PC-3 (cell line): ENCODE results near the gene PDS5B. TPM values are rescaled to one million over a fixed set of nuclear protein-coding genes. Genes with fewer than 3 reads are reported as not detected.

Source experiments
- ATAC-seq: fragments of 200-7000 bp; cut with Tn5 transposase; 2 replicates; pipeline ENCODE4 v1.9.1; 2020; ENCODE audit warnings: mild to moderate bottlenecking, moderate library complexity
- BruUV-seq: library from RNA; stranded (reverse); fragments of 400-500 nt; replicated peaks from 2 replicates; lab custom pipeline; 2021; lab: Mats Ljungman, UMichigan
- CTCF ChIA-PET: fragments of 300-600 bp; sonication (Branson Sonifier 250); formaldehyde crosslinking; loops from one replicate; lab custom pipeline; 2022; ENCODE audit warnings: antibody characterized with exemption; lab: Charles Lee
- POLR2A ChIA-PET: fragments of 300-600 bp; sonication (Branson Sonifier 250); formaldehyde crosslinking; loops from one replicate; lab custom pipeline; 2022; ENCODE audit warnings: antibody characterized with exemption; ENCODE audit not compliant: unreplicated experiment; lab: Charles Lee
- DNase-seq: peaks from one replicate; pipeline ENCODE4 v3.0.0-alpha.2; 2015
- H2AFZ ChIP-seq: fragments of 300-600 bp; sonication (generic); 2 replicates; pipeline ENCODE4 v1.6.0; 2016; ENCODE audit warnings: antibody characterized with exemption, low read length
- H3F3A ChIP-seq: fragments of 300-600 bp; sonication (generic); one replicate; pipeline ENCODE4 v1.6.0; 2017; ENCODE audit warnings: antibody characterized with exemption, low read length, control low read depth, mild to moderate bottlenecking; ENCODE audit not compliant: unreplicated experiment
- H3K27ac ChIP-seq: fragments of 300-600 bp; sonication (generic); 2 replicates; pipeline ENCODE4 v1.5.1; 2016; ENCODE audit warnings: mild to moderate bottlenecking, low read length
- H3K27me3 ChIP-seq: fragments of 300-600 bp; sonication (generic); 2 replicates; pipeline ENCODE4 v1.6.1; 2016; ENCODE audit warnings: low read length, mixed read lengths
- H3K36me3 ChIP-seq: fragments of 300-600 bp; sonication (generic); 2 replicates; pipeline ENCODE4 v1.6.1; 2016; ENCODE audit warnings: low read depth, mixed run types, low read length, mixed read lengths
- H3K4me1 ChIP-seq: fragments of 300-600 bp; sonication (generic); 2 replicates; pipeline ENCODE4 v1.5.1; 2016; ENCODE audit warnings: low read length; ENCODE audit not compliant: insufficient read depth
- H3K4me2 ChIP-seq: fragments of 300-600 bp; sonication (generic); 2 replicates; pipeline ENCODE4 v1.6.0; 2016; ENCODE audit warnings: low read length
- H3K4me3 ChIP-seq: fragments of 300-600 bp; sonication (generic); 2 replicates; pipeline ENCODE4 v1.5.1; 2016; ENCODE audit warnings: mild to moderate bottlenecking, low read length, mixed read lengths
- H3K79me2 ChIP-seq: fragments of 300-600 bp; sonication (generic); 2 replicates; pipeline ENCODE4 v1.6.1; 2017; ENCODE audit warnings: low read length, mixed read lengths
- H3K9ac ChIP-seq: fragments of 300-600 bp; sonication (generic); 2 replicates; pipeline ENCODE4 v1.6.0; 2016; ENCODE audit warnings: mild to moderate bottlenecking, low read length
- H3K9me2 ChIP-seq: fragments of 300-600 bp; sonication (generic); replicated peaks from 2 replicates; pipeline ENCODE4 v1.6.1; 2016; ENCODE audit warnings: mixed run types, low read length, mixed read lengths
- H3K9me3 ChIP-seq: fragments of 300-600 bp; sonication (generic); 2 replicates; pipeline ENCODE4 v1.6.1; 2016; ENCODE audit warnings: low read length, mixed read lengths
- H4K20me1 ChIP-seq: fragments of 300-600 bp; sonication (generic); 2 replicates; pipeline ENCODE4 v1.6.1; 2016; ENCODE audit warnings: low read length, mixed read lengths
- EZH2 ChIP-seq: fragments of 300-600 bp; sonication (generic); IDR thresholded peaks from one replicate; pipeline ENCODE4 v1.6.1; 2017; ENCODE audit warnings: antibody characterized with exemption, mild to moderate bottlenecking, low read length; ENCODE audit not compliant: unreplicated experiment
- EZH2phosphoT487 ChIP-seq: fragments of 300-600 bp; sonication (generic); IDR thresholded peaks from 2 replicates; pipeline ENCODE4 v1.6.1; 2018; ENCODE audit warnings: mild to moderate bottlenecking, antibody characterized with exemption, low read length, borderline replicate concordance
- intact Hi-C: fragments of 100-400 bp; cut with micrococcal nuclease; formaldehyde crosslinking; loops from 2 replicates; pipeline ENCODE4 v1.9.0; 2023
- total RNA-seq: library from RNA; depleted of rRNA; stranded (reverse); fragments of >200 nt; gene quantifications from 2 replicates; pipeline ENCODE4 v1.2.3, GENCODE V29; 2014
- TF ChIP-seq, protein P1 (sequence below): fragments of 300-600 bp; sonication (generic); conservative IDR thresholded peaks from 2 replicates; pipeline ENCODE4 v1.5.1; 2017; ENCODE audit warnings: antibody characterized with exemption, low read depth, mild to moderate bottlenecking, low read length

Gene PDS5B
- total RNA-seq, 1 experiment from 2014 or later: 20.3 TPM

DNA sequence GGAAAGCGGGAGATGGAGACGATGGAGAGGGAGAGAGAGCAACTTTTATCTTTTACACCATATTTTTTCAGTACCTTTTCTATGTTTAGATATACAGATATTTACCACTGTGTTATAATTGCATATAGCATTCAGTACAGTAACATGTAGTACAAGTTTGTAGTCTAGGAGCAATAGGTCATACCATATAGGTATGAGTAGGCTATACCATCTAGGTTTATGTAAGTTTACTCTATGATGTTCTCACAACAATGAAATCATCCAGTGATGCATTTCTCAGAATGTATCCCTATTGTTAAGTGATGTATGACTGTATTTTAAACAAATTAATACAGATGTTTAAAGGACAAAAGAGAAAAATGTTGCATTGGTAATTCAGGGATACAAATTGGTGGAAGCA is 136.1 kb downstream of the PDS5B start:
- H3K4me3 ChIP-seq: no peak overlapping the region
- intact Hi-C loops: no loop called here
- no peaks in the 10 kb centered on the region for H3K27me3 ChIP-seq
- H2AFZ ChIP-seq: no peak overlapping the region
- H3K9me3 ChIP-seq: no peaks in the 10 kb centered on the region
- no TSS peak for BruUV-seq
- no peaks in the 10 kb centered on the region for H3K4me1 ChIP-seq
- H3F3A ChIP-seq: no peaks in the 10 kb centered on the region
- no peaks in the 10 kb centered on the region for H3K79me2 ChIP-seq
- DNase-seq (no peak), ATAC-seq (no peak)
- no peak overlapping the region for H3K9ac ChIP-seq
- ChIA-PET CTCF (no interaction called here), POLR2A (no interaction called here)
- H3K9me2 ChIP-seq: no peaks in the 10 kb centered on the region
- H3K4me2 ChIP-seq: no peak overlapping the region
- no peaks in the 10 kb centered on the region for H4K20me1 ChIP-seq
- H3K36me3 ChIP-seq: no peaks in the 10 kb centered on the region
- TF ChIP-seq, protein P1, sequence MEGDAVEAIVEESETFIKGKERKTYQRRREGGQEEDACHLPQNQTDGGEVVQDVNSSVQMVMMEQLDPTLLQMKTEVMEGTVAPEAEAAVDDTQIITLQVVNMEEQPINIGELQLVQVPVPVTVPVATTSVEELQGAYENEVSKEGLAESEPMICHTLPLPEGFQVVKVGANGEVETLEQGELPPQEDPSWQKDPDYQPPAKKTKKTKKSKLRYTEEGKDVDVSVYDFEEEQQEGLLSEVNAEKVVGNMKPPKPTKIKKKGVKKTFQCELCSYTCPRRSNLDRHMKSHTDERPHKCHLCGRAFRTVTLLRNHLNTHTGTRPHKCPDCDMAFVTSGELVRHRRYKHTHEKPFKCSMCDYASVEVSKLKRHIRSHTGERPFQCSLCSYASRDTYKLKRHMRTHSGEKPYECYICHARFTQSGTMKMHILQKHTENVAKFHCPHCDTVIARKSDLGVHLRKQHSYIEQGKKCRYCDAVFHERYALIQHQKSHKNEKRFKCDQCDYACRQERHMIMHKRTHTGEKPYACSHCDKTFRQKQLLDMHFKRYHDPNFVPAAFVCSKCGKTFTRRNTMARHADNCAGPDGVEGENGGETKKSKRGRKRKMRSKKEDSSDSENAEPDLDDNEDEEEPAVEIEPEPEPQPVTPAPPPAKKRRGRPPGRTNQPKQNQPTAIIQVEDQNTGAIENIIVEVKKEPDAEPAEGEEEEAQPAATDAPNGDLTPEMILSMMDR: no peak
- TF ChIP-seq EZH2phosphoT487 (no peak), EZH2 (no peak)
- H3K27ac ChIP-seq: no peak overlapping the region

- H3K9me2 ChIP-seq: no peaks in the 10 kb centered on the region
- no peak for DNase-seq
- no peaks in the 10 kb centered on the region for H3K79me2 ChIP-seq
- H3K27ac ChIP-seq: no peak overlapping the region
- no peaks in the 10 kb centered on the region for H3K36me3 ChIP-seq
- ATAC-seq: no peak
- H3K4me3 ChIP-seq: no peak overlapping the region
- no peak overlapping the region for H3K9ac ChIP-seq
- H4K20me1 ChIP-seq: no peaks in the 10 kb centered on the region
- no peaks in the 10 kb centered on the region for H3F3A ChIP-seq
- no peaks in the 10 kb centered on the region for H3K4me1 ChIP-seq
- TF ChIP-seq EZH2: no peak
- TF ChIP-seq, protein P1: no peak
- no peak for TF ChIP-seq EZH2phosphoT487
- H3K27me3 ChIP-seq: no peaks in the 10 kb centered on the region
- CTCF ChIA-PET: no interaction called here
- no TSS peak for BruUV-seq
- H3K9me3 ChIP-seq: no peaks in the 10 kb centered on the region
- no peak overlapping the region for H2AFZ ChIP-seq
- POLR2A ChIA-PET: no interaction called here
- H3K4me2 ChIP-seq: no peak overlapping the region
- intact Hi-C loops: no loop called here
Measured at GRCh38 chr13:32723987-32724386, 137.7 kb downstream of the PDS5B start.

DNA sequence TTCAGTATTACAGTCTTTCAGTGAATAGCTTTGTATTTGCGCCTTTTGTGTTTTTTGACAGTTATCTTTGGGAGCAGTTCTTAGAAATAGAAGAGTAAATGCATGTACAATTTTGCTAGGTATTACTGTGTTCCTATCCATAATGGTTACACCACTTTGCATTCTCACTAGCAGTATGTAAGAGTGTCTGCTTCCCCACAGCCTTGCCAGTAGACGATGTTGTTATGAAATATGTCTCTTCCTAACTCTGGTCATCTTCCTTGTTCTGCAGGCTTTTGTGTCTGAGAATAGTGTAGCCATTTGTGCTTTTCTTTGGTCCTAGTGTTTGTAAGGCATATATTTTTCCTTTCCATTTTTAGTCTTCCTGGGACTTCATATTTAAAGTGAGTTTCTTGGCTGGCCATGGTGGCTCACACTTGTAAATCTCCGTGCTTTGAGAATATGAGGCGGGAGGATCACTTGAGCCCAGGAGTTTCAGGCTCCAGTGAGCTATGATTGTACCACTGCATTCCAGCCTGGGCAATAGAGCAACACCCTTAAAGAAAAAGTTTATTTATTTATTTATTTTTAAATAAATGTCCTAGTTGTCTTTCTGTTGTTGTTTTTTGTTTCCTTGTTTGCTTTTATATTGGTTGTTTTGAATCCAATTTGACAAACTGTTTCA is 140.3 kb downstream of the PDS5B start:
- Histone ChIP-seq H3K4me2 (no peak overlapping the region), H3K79me2 (no peaks in the 10 kb centered on the region), H4K20me1 (no peaks in the 10 kb centered on the region), H3K27me3 (no peaks in the 10 kb centered on the region), H3K27ac (no peak overlapping the region), H3K4me1 (peaks cover 6% of the 10 kb centered on the region), H3K36me3 (no peaks in the 10 kb centered on the region), H3F3A (no peaks in the 10 kb centered on the region), H3K4me3 (no peak overlapping the region), H3K9me3 (no peaks in the 10 kb centered on the region), H3K9me2 (no peaks in the 10 kb centered on the region), H2AFZ (no peak overlapping the region), H3K9ac (no peak overlapping the region)
- intact Hi-C loops: no loop called here
- POLR2A ChIA-PET: interaction anchor here (0.6 kb wide), 1 partner anchor 17 kb away, joined by 7 read pairs; no protein-coding TSS in a partner anchor
- no peak for ATAC-seq
- CTCF ChIA-PET: no interaction called here
- no peak for DNase-seq
- BruUV-seq: no TSS peak
- TF ChIP-seq, protein P1: no peak
- TF ChIP-seq EZH2phosphoT487 (no peak), EZH2 (no peak)
